HCT116 (cell line): ENCODE measurements around the gene SMYD3. TPM values are rescaled to one million over a fixed set of nuclear protein-coding genes. Genes with fewer than 3 reads are reported as not detected.
"Not testable (repeated sequence)": the region's sequence is repeated elsewhere in the genome, so short reads cannot be mapped to it uniquely, and the experiment has no call there.

Source experiments
- ATAC-seq: fragments of 200-7000 bp; cut with Tn5 transposase; 2 replicates; pipeline ENCODE4 v1.9.1; 2020; ENCODE audit warnings: mild to moderate bottlenecking, moderate library complexity
- BruUV-seq: library from RNA; stranded (reverse); fragments of 400-500 nt; replicated peaks from 2 replicates; lab custom pipeline; 2021; lab: Mats Ljungman, UMichigan
- CTCF ChIA-PET: fragments of 300-600 bp; sonication (Branson Sonifier 250); formaldehyde crosslinking; loops from one replicate; lab custom pipeline; 2021; ENCODE audit warnings: antibody characterized with exemption; lab: Charles Lee
- POLR2A ChIA-PET: fragments of 300-600, 350-600 bp; sonication (Branson Sonifier 250); formaldehyde crosslinking; loops from one replicate; lab custom pipeline; 2021; ENCODE audit warnings: antibody characterized with exemption; lab: Charles Lee
- RAD21 ChIA-PET, 2 experiments: fragments of 300-600 bp; sonication (Branson Sonifier 250); formaldehyde crosslinking; loops; one replicate each; lab custom pipeline; 2023; ENCODE audit warnings: low total read pairs in 2 of 2; ENCODE audit not compliant: uncharacterized antibody in 2 of 2, unreplicated experiment in 2 of 2, low non-redundant PET in 1 of 2; lab: Charles Lee
- DNase-seq: peaks from one replicate; pipeline ENCODE4 v3.0.0-alpha.2; 2010; ENCODE audit warnings: low read depth, low spot score
- H2AFZ ChIP-seq: fragments of 200-600 bp; shearing (Covaris generic), sonication (generic); 2 replicates; pipeline ENCODE4 v1.6.1; 2017; ENCODE audit warnings: low read depth, mixed run types, mixed read lengths, antibody characterized with exemption, low read length; ENCODE audit not compliant: poor library complexity, severe bottlenecking
- H3K27ac ChIP-seq: 2 replicates; pipeline ENCODE4 v1.5.1; 2012; ENCODE audit warnings: low read depth, low read length
- H3K27me3 ChIP-seq: fragments of 200-600 bp; sonication (generic); 2 replicates; pipeline ENCODE4 v1.6.1; 2016; ENCODE audit warnings: mixed run types, low read length, mixed read lengths; ENCODE audit not compliant: insufficient read depth
- H3K36me3 ChIP-seq, 2 experiments: fragments of 200-500 bp in 1 of 2; fragments of 200-600 bp in 1 of 2; sonication (Bioruptor generic) in 1 of 2; sonication (generic) in 1 of 2; 2 replicates each; pipeline versions ENCODE4 v1.5.1 to v1.6.1; 2014 to 2016; ENCODE audit warnings: low read length in 2 of 2, inconsistent platforms in 1 of 2, mixed read lengths in 1 of 2, mixed run types in 1 of 2; ENCODE audit not compliant: insufficient read depth in 2 of 2, control insufficient read depth in 1 of 2
- H3K4me1 ChIP-seq, 2 experiments: fragments of 200-600 bp in 1 of 2; sonication (generic) in 1 of 2; 2 replicates each; pipeline versions ENCODE4 v1.5.1 to v1.6.1; 2012 to 2017; ENCODE audit warnings: low read length in 2 of 2, inconsistent platforms in 1 of 2, mild to moderate bottlenecking in 1 of 2, mixed read lengths in 1 of 2, mixed run types in 1 of 2, moderate library complexity in 1 of 2; ENCODE audit not compliant: insufficient read depth in 2 of 2, control insufficient read depth in 1 of 2
- H3K4me2 ChIP-seq: fragments of 200-600 bp; sonication (generic); 2 replicates; pipeline ENCODE4 v1.6.1; 2017; ENCODE audit warnings: mixed run types, low read length, mixed read lengths
- H3K4me3 ChIP-seq, 2 experiments: fragments of 200-600 bp in 1 of 2; sonication (generic) in 1 of 2; replicated peaks in 1 of 2; 2 replicates each; pipeline ENCODE4 v1.5.1; 2011 to 2016; ENCODE audit warnings: low read length in 2 of 2, control low read depth in 1 of 2, low read depth in 1 of 2, mild to moderate bottlenecking in 1 of 2, mixed read lengths in 1 of 2, mixed run types in 1 of 2
- H3K79me2 ChIP-seq: fragments of 200-600 bp; sonication (generic); 2 replicates; pipeline ENCODE4 v1.6.1; 2017; ENCODE audit warnings: mild to moderate bottlenecking, mixed run types, low read length, moderate library complexity, mixed read lengths; ENCODE audit not compliant: insufficient read depth
- H3K9ac ChIP-seq: fragments of 200-600 bp; sonication (generic); 2 replicates; pipeline ENCODE4 v1.6.1; 2016; ENCODE audit warnings: low read length, mixed read lengths
- H3K9me2 ChIP-seq: fragments of 200-600 bp; sonication (generic), shearing (Covaris generic); 2 replicates; pipeline ENCODE4 v1.6.1; 2017; ENCODE audit warnings: mixed run types, mild to moderate bottlenecking, moderate library complexity; ENCODE audit not compliant: insufficient read depth
- H3K9me3 ChIP-seq, 2 experiments: fragments of 200-500 bp in 1 of 2; fragments of 200-600 bp in 1 of 2; sonication (Bioruptor generic) in 1 of 2; sonication (generic) in 1 of 2; 2 replicates each; pipeline ENCODE4 v1.6.1; 2014 to 2017; ENCODE audit warnings: low read length in 2 of 2, mixed read lengths in 2 of 2, inconsistent platforms in 1 of 2, low read depth in 1 of 2, mild to moderate bottlenecking in 1 of 2, mixed run types in 1 of 2, moderate library complexity in 1 of 2; ENCODE audit not compliant: control insufficient read depth in 1 of 2, insufficient read depth in 1 of 2
- H4K20me1 ChIP-seq: fragments of 200-600 bp; sonication (generic), shearing (Covaris generic); 2 replicates; pipeline ENCODE4 v1.6.1; 2017; ENCODE audit warnings: mixed run types, mild to moderate bottlenecking, moderate library complexity; ENCODE audit not compliant: insufficient read depth
- ELF1 ChIP-seq: IDR thresholded peaks from 2 replicates; pipeline ENCODE4 v1.6.1; 2012; ENCODE audit warnings: low read depth, borderline replicate concordance
- EZH2phosphoT487 ChIP-seq: fragments of 200-600 bp; IDR thresholded peaks from 2 replicates; pipeline ENCODE4 v1.6.1; 2018; ENCODE audit warnings: antibody characterized with exemption, borderline replicate concordance
- FOSL1 ChIP-seq: IDR thresholded peaks from 2 replicates; pipeline ENCODE4 v1.6.1; 2012; ENCODE audit warnings: low read depth
- JUND ChIP-seq: IDR thresholded peaks from 2 replicates; pipeline ENCODE4 v1.6.1; 2012
- POLR2A ChIP-seq: IDR thresholded peaks from 2 replicates; pipeline ENCODE4 v1.7.0; 2011; ENCODE audit warnings: borderline replicate concordance; ENCODE audit not compliant: insufficient read depth, insufficient read length; ENCODE audit errors: extremely low read depth
- RAD21 ChIP-seq: IDR thresholded peaks from 2 replicates; pipeline ENCODE4 v1.6.1; 2012; ENCODE audit warnings: low read depth, mild to moderate bottlenecking
- SRF ChIP-seq: IDR thresholded peaks from 2 replicates; pipeline ENCODE4 v1.6.1; 2012; ENCODE audit warnings: low read depth
- TCF7L2 ChIP-seq: IDR thresholded peaks from 2 replicates; pipeline ENCODE4 v1.7.0; 2011; ENCODE audit warnings: borderline replicate concordance, inconsistent platforms; ENCODE audit not compliant: insufficient read depth, insufficient read length; ENCODE audit errors: extremely low read depth
- YY1 ChIP-seq: IDR thresholded peaks from 2 replicates; pipeline ENCODE4 v1.6.1; 2011; ENCODE audit warnings: low read length, low read depth, moderate library complexity, mild to moderate bottlenecking; ENCODE audit not compliant: insufficient replicate concordance; ENCODE audit errors: extremely low read depth
- ZFX ChIP-seq: fragments of 450-650 bp; IDR thresholded peaks from 2 replicates; pipeline ENCODE4 v1.6.1; 2017
- intact Hi-C: fragments of 100-400 bp; cut with micrococcal nuclease; formaldehyde crosslinking; loops from 2 replicates; pipeline ENCODE4 v1.10.0; 2022
- total RNA-seq: library from RNA; stranded (reverse); gene quantifications from one replicate; pipeline ENCODE4 v1.2.1, GENCODE V29; 2021; ENCODE audit not compliant: unreplicated experiment
- TF ChIP-seq, protein P1 (sequence below): IDR thresholded peaks from 2 replicates; pipeline ENCODE4 v1.6.1; 2012
- TF ChIP-seq, protein P2 (sequence below): IDR thresholded peaks from 2 replicates; pipeline ENCODE4 v1.6.1; 2012
- TF ChIP-seq, protein P3 (sequence below): IDR thresholded peaks from 2 replicates; pipeline ENCODE4 v1.6.1; 2012; ENCODE audit warnings: low read depth

The SMYD3 gene
- total RNA-seq, 1 experiment from 2014 or later: 33.6 TPM

DNA sequence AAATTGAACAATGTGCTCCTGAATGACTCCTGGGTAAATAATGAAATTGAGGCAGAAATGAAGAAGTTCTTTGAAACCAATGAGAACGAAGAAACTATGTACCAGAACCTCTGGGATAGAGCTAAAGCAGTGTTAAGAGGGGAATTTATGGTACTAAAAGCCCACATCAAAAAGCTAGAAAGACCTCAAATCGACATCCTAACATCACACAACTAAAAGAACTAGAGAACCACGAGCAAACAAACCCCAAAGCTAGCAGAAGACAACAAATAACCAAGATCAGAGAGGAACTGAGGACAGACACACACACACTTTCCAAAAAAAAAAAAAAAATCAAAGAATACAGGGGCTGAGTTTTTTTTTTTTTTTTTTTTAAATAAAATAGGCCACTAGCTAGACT is 564.2 kb downstream of the SMYD3 start:
- H3K36me3 ChIP-seq: no peaks in the 10 kb centered on the region

DNA sequence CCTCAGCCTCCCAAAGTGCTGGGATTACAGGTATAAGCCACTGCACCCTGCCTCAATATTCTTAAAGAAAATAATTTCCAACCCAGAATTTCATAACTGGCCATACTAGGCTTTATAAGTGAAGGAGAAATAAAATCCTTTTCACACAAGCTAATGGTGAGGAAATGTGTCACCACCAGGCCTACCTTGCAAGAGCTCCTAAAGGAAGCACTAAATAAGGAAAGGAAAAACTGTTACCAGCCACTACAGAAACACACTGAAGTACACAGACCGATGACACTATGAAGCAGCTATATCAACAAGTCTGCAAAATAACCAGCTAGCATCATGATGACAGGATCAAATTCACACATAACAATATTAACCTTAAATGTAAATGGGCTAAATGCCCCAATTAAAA is 565.3 kb downstream of the SMYD3 start:
- H3K9me2 ChIP-seq, H3K4me3 ChIP-seq, BruUV-seq, H3K36me3 ChIP-seq, RAD21 ChIA-PET, H2AFZ ChIP-seq, H3K4me2 ChIP-seq, ATAC-seq, CTCF ChIA-PET, H3K9me3 ChIP-seq, H3K4me1 ChIP-seq, POLR2A ChIA-PET, H3K27me3 ChIP-seq, H3K9ac ChIP-seq, DNase-seq, H4K20me1 ChIP-seq, intact Hi-C loops, H3K27ac ChIP-seq, H3K79me2 ChIP-seq: not testable (repeated sequence)

More for the DNA sequence above, 564.2 kb downstream of the SMYD3 start:
- intact Hi-C loops: no loop called here
- Histone ChIP-seq H3K4me1 (no peaks in the 10 kb centered on the region), H3K79me2 (no peaks in the 10 kb centered on the region), H2AFZ (no peak overlapping the region), H3K4me2 (no peak overlapping the region), H4K20me1 (no peaks in the 10 kb centered on the region), H3K9me2 (no peaks in the 10 kb centered on the region), H3K9ac (no peak overlapping the region), H3K4me3 (no peak overlapping the region), H3K27me3 (no peaks in the 10 kb centered on the region), H3K9me3 (no peaks in the 10 kb centered on the region), H3K27ac (no peak overlapping the region)
- DNase-seq: no peak
- CTCF ChIA-PET: no interaction called here
- no TSS peak for BruUV-seq
- POLR2A ChIA-PET: no interaction called here
- RAD21 ChIA-PET: no interaction called here
- TF ChIP-seq, protein P1, sequence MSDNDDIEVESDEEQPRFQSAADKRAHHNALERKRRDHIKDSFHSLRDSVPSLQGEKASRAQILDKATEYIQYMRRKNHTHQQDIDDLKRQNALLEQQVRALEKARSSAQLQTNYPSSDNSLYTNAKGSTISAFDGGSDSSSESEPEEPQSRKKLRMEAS: no peak
- TF ChIP-seq YY1 (no peak), TCF7L2 (no peak), FOSL1 (no peak), POLR2A (no peak), RAD21 (no peak), ELF1 (no peak), EZH2phosphoT487 (no peak), SRF (no peak), ZFX (no peak), JUND (no peak)
- TF ChIP-seq, protein P2, sequence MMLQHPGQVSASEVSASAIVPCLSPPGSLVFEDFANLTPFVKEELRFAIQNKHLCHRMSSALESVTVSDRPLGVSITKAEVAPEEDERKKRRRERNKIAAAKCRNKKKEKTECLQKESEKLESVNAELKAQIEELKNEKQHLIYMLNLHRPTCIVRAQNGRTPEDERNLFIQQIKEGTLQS: no peak
- TF ChIP-seq, protein P3, sequence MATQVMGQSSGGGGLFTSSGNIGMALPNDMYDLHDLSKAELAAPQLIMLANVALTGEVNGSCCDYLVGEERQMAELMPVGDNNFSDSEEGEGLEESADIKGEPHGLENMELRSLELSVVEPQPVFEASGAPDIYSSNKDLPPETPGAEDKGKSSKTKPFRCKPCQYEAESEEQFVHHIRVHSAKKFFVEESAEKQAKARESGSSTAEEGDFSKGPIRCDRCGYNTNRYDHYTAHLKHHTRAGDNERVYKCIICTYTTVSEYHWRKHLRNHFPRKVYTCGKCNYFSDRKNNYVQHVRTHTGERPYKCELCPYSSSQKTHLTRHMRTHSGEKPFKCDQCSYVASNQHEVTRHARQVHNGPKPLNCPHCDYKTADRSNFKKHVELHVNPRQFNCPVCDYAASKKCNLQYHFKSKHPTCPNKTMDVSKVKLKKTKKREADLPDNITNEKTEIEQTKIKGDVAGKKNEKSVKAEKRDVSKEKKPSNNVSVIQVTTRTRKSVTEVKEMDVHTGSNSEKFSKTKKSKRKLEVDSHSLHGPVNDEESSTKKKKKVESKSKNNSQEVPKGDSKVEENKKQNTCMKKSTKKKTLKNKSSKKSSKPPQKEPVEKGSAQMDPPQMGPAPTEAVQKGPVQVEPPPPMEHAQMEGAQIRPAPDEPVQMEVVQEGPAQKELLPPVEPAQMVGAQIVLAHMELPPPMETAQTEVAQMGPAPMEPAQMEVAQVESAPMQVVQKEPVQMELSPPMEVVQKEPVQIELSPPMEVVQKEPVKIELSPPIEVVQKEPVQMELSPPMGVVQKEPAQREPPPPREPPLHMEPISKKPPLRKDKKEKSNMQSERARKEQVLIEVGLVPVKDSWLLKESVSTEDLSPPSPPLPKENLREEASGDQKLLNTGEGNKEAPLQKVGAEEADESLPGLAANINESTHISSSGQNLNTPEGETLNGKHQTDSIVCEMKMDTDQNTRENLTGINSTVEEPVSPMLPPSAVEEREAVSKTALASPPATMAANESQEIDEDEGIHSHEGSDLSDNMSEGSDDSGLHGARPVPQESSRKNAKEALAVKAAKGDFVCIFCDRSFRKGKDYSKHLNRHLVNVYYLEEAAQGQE: no peak
- ATAC-seq: no peak
